GM18870 (cell line): ENCODE results near the gene AREL1.

Experiments
- ATAC-seq: cut with Tn5 transposase; IDR thresholded peaks from one replicate; pipeline ENCODE4 v1.9.1; 2021; ENCODE audit warnings: moderate library complexity; ENCODE audit not compliant: unreplicated experiment

The AREL1 gene

GRCh38 chr14:74702293-74702692 is 10.6 kb downstream of the AREL1 start:
- ATAC-seq, result no peak

GRCh38 chr14:74698465-74698864 is 14.4 kb downstream of the AREL1 start:
- no peak for ATAC-seq

- ATAC-seq, result no peak
Measured at GRCh38 chr14:74697976-74698375, 14.9 kb downstream of the AREL1 start.

GRCh38 chr14:74697543-74697942 is 15.3 kb downstream of the AREL1 start:
- ATAC-seq, result no peak

DNA sequence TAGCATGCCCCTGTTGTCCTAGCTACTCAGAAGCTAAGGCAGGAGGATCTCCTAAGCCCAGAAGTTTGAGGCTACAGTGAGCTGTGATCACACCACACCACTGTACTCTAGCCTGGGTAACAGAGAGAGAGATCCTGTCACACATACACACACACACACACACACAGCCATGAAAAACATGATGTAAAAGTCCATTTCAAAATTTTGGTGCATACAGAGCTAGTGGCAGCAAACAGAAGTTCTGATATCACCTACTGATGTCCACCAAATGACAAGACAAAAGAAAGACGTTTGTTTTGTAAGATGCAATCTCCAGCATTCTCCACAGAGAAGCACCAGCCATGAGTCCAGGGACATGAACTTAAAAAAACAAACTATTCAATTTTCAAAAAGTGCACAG is 15.9 kb downstream of the AREL1 start:
- ATAC-seq, result no peak

DNA sequence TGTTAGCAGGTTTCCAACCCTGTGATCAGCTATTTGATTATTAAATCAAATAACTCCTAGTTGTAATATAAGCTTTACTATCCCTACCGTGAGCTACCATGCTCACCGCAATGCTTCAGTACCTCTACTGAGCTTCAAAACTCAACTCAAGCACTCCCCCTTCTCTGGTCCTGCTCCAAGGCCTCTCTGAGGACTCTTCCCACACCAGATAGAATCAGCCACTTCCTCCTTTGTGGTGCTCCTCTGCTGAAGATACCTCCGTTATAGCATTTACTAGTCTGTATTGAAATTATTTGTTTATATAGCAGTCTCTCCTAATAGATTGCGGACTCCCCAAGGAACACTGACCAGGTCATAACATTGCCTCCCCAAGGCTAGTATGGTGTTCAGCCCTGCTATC is 17.5 kb downstream of the AREL1 start:
- no peak for ATAC-seq

DNA sequence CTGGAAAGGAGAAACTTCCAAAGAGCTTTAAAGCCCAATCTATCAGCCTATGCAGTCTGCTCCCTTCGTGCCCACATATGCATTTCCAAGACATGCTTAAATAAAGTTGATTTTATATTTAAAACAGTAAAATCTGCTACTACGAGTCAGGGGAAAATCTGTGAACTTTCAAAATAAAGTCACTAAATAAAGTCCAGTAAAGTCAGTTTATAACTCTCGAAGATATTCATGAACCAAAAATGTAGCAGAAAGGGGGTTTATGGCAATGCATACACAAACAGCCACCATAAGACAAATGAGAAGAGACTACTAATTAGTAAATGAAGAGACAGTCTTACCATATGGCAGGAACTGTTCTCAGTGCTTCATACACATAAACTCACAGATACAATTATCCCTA is 19.7 kb downstream of the AREL1 start:
- no peak for ATAC-seq

- no peak for ATAC-seq
Measured at GRCh38 chr14:74691456-74691855, 21.4 kb downstream of the AREL1 start.

DNA sequence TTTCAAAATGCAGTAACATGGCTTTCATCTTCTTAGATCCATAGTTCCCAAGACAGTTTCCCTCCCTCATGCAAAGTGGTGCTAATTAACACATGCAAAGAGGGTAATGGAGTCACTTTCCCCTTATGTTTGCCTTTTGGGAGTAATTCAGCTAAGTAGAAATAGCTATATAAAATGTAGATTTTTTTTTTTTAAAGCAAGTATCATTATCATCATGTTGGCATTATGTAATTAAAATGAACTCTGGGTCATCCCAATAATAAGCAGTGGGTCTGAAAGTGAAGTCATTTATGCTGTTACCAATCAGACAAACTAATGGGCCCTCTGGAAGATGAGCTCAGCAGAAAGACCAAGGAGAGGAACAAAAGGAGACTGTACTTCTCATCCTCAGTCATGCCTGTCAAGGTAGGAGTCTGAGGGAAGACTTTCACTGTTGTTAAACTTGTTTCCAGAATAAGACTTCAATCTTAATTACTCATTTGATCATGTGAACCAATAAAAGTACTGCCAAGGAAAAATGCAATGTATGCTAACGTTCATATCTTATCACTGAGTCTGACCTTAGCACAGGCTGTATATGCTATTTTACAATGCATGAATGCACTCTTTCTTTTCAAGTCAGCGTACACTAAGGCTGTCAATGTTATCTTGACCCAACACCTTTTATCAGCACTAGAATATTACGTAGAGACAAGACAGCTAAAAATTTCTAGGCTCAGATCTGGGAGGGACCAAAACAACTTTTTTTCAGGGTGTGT is 26.8 kb downstream of the AREL1 start:
- no peak for ATAC-seq

DNA sequence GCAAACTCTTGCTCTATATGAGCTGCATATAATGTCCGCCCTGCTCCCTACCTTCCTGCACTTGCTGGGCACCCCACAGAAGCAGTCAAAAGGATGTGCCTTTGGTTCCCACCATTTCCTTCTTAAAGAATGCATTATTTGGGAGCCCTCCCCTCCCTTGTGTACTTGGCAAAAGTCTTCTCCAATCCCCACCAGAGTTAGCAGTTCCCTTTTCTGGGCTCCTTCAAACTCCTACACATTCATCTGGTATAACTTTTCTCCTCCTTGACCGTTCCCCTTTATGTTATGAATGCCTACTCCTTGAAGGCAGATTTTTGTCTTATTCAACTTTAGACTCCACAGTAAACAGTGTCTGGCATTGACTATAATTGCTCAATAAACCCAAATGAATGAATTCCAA is 27.8 kb downstream of the AREL1 start:
- ATAC-seq, result no peak

DNA sequence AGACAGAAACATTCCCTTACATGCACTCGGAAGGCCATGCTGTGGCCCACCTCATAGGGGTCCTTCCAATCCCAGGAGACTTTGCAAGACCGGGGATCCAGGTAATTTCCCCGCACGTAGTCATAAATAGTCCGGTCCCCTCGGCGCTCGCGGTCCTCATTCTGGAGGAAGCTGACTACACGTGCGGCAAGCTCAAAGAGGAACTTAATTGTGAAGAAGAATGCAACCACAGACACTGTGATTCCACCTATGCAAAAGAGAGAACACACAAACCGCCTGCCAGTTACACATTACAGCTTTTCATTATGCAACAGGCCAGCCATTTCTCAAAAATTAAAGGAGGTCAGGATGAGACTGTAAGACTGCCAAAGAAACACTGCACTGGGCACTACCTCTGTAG is 28.4 kb downstream of the AREL1 start:
- no peak for ATAC-seq

GRCh38 chr14:74683406-74683805 is 29.5 kb downstream of the AREL1 start:
- ATAC-seq, result no peak

DNA sequence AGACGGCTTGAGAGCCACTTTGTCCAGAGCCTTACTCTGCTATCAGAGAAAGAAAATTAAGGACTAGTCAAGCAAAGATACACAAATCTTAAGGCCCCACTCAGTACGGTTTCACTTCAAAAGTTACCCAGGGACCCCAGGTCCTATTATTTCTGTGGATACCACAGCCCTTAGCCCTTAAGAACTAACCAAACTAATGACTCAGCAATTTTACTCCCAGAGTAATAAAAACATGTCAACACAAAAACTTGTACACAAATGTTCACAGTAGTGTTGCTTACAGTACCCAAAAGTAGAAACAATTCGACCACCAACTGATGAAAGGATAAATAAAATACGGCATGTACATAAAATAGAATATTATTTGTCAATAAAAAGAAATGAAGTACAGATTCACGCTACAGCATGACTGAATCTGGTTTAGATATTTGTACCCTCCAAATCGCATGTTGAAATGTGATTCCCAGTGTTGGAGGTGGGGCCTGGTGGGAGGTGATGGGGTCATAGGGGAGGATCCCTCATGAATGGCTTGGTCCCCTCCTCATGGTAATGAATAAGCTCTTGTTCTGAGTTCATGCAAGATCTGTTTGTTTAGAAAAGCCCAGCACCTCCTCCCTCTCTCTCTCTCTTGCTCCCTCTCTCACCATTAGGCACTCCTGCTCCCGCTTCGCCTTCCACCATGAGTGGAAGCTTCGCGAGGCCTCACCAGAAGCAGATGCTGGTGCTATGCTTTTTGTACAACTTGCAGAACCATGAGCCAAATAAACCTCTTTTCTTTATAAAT is 30.5 kb downstream of the AREL1 start:
- no peak for ATAC-seq

GRCh38 chr14:74675219-74675618 is 37.7 kb downstream of the AREL1 start:
- no peak for ATAC-seq

DNA sequence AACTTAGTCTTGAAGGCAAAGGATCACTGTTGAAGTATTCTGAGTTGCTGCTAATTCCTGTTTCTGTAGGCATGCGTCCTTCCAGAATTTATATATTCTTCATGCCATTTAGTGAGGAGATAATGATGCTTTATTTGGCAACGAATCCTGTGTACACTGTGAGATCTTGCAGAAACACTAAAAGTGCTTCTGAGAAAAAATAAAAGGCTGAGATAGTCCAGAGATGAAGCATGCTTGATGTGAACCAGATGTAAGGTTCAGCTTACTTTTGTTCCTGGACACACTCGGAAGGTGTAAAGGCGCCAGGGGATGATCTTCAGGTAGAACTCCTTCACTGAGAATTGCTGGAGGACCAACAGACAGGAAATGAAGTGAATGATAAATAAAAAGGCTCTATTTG is 39.1 kb downstream of the AREL1 start:
- ATAC-seq, result no peak

- ATAC-seq, result no peak
Measured at GRCh38 chr14:74671789-74672188, 41.1 kb downstream of the AREL1 start.

- no peak for ATAC-seq
Measured at GRCh38 chr14:74670726-74671411, 42.0 kb downstream of the AREL1 start.

- ATAC-seq, result no peak
Measured at GRCh38 chr14:74669846-74670245, 43.0 kb downstream of the AREL1 start.

- ATAC-seq, result no peak
Measured at GRCh38 chr14:74669256-74669655, 43.6 kb downstream of the AREL1 start.

GRCh38 chr14:74667758-74668157 is 45.1 kb downstream of the AREL1 start:
- no peak for ATAC-seq

DNA sequence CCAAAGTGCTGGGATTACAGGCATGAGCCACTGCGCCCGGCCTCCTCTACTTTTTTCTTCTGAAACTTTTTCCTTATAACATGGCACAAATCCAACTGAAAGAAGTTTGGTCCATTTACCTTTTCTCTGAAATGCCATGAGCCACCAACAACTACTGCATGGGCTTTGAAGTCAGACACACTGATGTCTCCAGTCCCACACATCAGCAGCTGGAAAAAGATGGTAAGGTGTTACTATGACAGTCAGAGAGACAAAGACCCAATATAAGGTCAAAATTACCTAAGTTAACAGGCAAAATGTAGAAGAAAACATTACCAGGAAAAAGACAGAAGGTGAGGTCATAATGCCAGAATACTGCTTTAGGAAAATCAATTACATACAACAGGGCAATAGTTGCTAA is 48.2 kb downstream of the AREL1 start:
- no peak for ATAC-seq

GRCh38 chr14:74663884-74664283 is 49.0 kb downstream of the AREL1 start:
- no peak for ATAC-seq
